Measurements from ENCODE around the gene TTYH1. TPM values are rescaled to one million over a fixed set of nuclear protein-coding genes. Genes with fewer than 3 reads are reported as not detected.

TTYH1 gene
- total RNA-seq, 4 donors from 2014 or later, result 0.19 TPM; not detected in 3

DNA sequence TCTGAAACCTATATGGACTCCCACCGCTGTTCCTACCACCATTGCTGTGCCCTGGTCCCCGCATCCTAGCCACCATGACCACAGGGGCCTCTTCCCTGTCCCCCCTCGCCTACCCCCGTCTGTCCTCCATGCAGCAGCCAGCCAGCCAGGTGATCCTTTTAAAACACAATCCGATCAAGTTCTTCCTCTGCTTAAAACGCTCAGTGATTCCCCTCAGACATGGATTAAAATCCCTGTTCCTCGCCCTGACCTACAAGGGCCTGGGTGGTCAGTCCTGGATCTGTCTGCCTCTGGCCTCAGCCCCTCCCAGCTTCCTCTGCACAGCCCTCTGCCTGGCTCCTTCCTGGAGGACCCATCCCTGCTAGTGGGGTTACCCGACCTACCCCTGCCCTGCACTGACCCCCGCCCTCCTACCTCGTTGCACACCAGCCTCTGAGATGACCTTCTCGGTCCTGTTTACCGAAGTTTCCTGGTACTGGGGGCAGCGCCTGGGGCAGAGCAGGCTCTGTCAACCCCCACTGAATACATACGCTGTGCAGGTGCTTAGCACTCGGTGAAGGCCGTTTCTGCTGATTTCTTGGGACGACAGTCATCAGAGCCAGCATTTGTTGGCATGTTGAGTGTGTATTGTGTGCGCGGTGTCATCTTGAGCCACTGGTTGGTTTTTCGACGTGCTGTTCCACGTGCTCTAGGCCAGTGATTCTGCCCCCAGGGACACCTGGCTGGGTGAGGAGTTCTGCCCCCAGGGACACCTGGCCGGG lies 19.0 kb downstream of the TTYH1 start:
- TF ChIP-seq, protein P1, sequence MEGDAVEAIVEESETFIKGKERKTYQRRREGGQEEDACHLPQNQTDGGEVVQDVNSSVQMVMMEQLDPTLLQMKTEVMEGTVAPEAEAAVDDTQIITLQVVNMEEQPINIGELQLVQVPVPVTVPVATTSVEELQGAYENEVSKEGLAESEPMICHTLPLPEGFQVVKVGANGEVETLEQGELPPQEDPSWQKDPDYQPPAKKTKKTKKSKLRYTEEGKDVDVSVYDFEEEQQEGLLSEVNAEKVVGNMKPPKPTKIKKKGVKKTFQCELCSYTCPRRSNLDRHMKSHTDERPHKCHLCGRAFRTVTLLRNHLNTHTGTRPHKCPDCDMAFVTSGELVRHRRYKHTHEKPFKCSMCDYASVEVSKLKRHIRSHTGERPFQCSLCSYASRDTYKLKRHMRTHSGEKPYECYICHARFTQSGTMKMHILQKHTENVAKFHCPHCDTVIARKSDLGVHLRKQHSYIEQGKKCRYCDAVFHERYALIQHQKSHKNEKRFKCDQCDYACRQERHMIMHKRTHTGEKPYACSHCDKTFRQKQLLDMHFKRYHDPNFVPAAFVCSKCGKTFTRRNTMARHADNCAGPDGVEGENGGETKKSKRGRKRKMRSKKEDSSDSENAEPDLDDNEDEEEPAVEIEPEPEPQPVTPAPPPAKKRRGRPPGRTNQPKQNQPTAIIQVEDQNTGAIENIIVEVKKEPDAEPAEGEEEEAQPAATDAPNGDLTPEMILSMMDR (IDR thresholded peaks at IDR 0.05; ENCODE audit: low read depth), result no peak

DNA sequence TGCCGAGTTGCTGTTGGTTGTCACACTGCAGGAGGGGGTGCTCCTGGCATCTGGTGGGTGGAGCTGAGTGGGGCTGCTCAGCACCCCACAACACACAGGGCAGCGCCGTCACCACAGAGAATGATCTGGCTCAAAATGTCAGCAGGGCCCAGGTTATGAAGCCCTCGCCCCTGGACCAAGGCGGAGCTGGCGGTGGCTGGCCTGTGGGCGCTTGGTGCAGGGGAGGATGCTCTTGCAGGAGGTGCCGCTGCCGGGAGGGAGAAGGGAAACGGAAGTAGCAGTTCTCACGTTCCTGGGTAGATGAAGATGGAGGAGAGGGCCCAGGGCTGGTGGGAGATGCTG lies 19.6 kb downstream of the TTYH1 start:
- TF ChIP-seq, protein P1 (IDR thresholded peaks at IDR 0.05; ENCODE audit: low read depth), result no peak

DNA sequence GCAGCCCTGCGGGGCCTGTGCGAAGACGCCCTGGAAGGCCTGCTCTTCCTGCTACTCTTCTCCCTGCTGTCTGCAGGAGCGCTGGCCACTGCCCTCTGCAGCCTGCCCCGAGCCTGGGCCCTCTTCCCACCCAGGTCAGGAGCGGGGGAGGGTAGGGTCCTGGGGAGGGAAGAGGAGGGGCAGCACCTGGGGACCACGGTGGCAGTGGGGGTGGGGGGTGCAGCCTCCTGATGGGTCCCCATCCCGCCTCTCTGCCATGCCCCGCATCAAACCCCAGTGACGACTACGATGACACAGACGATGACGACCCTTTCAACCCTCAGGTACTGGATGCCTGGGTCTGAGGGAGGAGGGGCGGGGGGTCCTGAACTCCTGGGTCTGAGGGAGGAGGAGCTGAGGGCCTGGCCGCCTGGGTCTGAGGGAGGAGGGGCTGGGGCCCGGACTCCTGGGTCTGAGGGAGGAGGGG lies 20.3 kb downstream of the TTYH1 start:
- TF ChIP-seq, protein P1 (IDR thresholded peaks at IDR 0.05; ENCODE audit: low read depth), result no peak

- TF ChIP-seq, protein P1 (IDR thresholded peaks at IDR 0.05; ENCODE audit: low read depth), result no peak
Measured at GRCh38 chr19:54436031-54436523, 20.8 kb downstream of the TTYH1 start.

DNA sequence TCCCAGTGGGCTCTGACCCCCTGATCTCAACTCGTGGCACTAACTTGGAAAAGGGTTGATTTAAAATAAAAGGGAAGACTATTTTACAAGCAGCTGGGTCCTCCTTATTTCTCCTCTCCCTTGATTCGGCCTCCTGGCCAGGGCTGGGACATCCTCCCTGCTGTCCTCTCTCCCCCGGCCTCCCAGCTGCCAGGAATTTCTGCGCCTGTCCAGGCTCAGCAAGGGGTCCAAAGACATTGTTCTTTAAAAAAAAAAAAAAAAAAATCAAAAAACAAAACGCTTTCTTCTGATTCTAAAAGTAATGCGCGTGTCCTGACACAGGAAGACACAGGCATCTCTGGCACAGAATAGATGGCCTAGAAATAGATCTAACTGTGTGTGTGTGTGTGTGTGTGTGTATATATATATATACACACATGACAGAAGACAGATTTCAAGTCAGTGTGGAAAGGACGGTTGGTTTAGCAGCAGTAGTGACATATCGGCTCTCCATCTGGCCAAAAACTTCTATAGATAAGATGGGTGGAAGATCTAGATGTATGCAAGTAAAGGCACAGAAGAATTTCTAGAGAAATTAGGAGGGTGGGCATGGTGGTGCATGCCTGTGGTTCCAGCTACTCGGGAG lies 21.5 kb downstream of the TTYH1 start:
- TF ChIP-seq, protein P1 (IDR thresholded peaks at IDR 0.05; ENCODE audit: low read depth), result no peak

DNA sequence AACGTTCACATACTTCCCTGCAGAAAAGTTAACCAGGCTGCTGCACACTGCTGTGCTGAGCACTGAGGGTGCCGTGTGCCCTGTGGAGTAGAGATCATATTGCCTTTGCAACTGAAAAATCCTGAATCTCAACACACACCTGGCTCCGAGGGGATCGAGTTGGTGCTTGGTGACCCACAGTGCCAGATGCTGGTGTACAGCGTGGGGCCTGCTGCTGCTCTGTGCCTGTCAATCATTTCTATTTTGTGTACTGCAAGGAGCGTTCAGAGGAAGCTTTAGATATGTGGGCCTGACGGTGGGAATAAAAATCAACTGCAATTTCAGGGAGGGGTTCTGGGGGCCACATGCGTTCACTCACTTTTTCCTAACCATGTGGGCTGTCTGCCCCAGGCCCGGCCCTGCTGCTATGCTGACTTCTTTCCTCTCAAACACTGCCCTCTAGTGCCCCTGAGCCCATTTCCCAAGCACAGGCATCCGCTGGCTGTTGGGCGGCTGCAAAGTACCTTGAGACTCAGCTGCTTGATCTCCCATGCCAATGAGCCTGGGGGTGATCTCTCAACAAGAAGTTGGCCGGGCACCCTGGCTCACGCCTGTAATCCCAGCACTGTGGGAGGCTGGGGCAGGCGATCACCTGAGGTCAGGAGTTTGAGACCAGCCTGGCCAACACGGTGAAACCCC lies 24.0 kb downstream of the TTYH1 start:
- TF ChIP-seq, protein P1 (IDR thresholded peaks at IDR 0.05; ENCODE audit: low read depth), result no peak

GRCh38 chr19:54440641-54441040 lies 25.4 kb downstream of the TTYH1 start:
- TF ChIP-seq, protein P1 (IDR thresholded peaks at IDR 0.05; ENCODE audit: low read depth), result no peak

Data from subcutaneous adipose tissue (tissue), 4 donors.